HUES48 (cell line): Measurements from ENCODE around the gene SMCHD1.
A peak's percentile ranks its signal among the peaks of the same experiment; 100 is the strongest.

Experiments
- H3K27ac ChIP-seq: one replicate; pipeline ENCODE4 v1.7.0; 2013; ENCODE audit warnings: low read depth, low read length, inconsistent platforms
- H3K27me3 ChIP-seq: 2 replicates; pipeline ENCODE4 v1.6.1; 2013; ENCODE audit warnings: mild to moderate bottlenecking, low read length; ENCODE audit not compliant: control insufficient read depth, insufficient read depth
- H3K36me3 ChIP-seq: 2 replicates; pipeline ENCODE4 v1.6.1; 2013; ENCODE audit warnings: low read length; ENCODE audit not compliant: control insufficient read depth, insufficient read depth
- H3K4me1 ChIP-seq: 2 replicates; pipeline ENCODE4 v1.6.1; 2013; ENCODE audit warnings: mild to moderate bottlenecking, low read length; ENCODE audit not compliant: control insufficient read depth, insufficient read depth
- H3K4me3 ChIP-seq: 2 replicates; pipeline ENCODE4 v1.5.1; 2013; ENCODE audit warnings: mild to moderate bottlenecking, low read depth, low read length
- H3K9ac ChIP-seq: 2 replicates; pipeline ENCODE4 v1.6.1; 2013; ENCODE audit warnings: mild to moderate bottlenecking, low read depth, low read length, moderate library complexity
- H3K9me3 ChIP-seq: 2 replicates; pipeline ENCODE4 v1.6.1; 2013; ENCODE audit warnings: low read length; ENCODE audit not compliant: control insufficient read depth, insufficient read depth

SMCHD1 gene

GRCh38 chr18:2636126-2636631 lies 19.3 kb upstream of the SMCHD1 start:
- H3K9ac ChIP-seq: no peak overlapping the region
- no peaks in the 10 kb centered on the region for H3K27me3 ChIP-seq
- no peaks in the 10 kb centered on the region for H3K9me3 ChIP-seq
- no peak overlapping the region for H3K27ac ChIP-seq
- no peaks in the 10 kb centered on the region for H3K36me3 ChIP-seq
- no peak overlapping the region for H3K4me3 ChIP-seq
- no peaks in the 10 kb centered on the region for H3K4me1 ChIP-seq

- Histone ChIP-seq H3K9me3 (no peaks in the 10 kb centered on the region), H3K36me3 (no peaks in the 10 kb centered on the region), H3K9ac (no peak overlapping the region), H3K27me3 (no peaks in the 10 kb centered on the region), H3K4me3 (no peak overlapping the region), H3K27ac (no peak overlapping the region), H3K4me1 (no peaks in the 10 kb centered on the region)
Measured at GRCh38 chr18:2641638-2642037, 13.9 kb upstream of the SMCHD1 start.

DNA sequence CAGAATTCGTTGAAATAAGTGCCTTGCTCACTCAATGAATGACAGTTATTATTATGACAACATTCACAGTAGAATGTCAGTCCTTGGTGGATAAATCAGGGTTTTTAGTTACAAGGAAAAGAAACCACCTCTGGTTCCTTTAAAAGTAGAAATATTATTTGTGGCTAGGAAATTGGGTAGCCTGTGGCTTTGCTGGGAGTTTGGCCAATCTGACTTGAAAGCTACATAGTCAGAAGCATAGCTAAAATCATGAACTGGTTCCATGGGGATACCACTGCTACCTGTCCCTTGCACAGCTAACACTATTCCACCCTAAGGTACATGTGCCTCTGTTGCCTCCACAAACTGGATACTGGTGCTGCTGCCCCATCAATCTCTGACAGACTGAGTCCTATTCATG lies 12.8 kb upstream of the SMCHD1 start:
- Histone ChIP-seq H3K4me1 (no peaks in the 10 kb centered on the region), H3K27me3 (no peaks in the 10 kb centered on the region), H3K4me3 (no peak overlapping the region), H3K9me3 (no peaks in the 10 kb centered on the region), H3K27ac (no peak overlapping the region), H3K9ac (no peak overlapping the region), H3K36me3 (no peaks in the 10 kb centered on the region)

- Histone ChIP-seq H3K4me1 (no peaks in the 10 kb centered on the region), H3K9ac (no peak overlapping the region), H3K9me3 (no peaks in the 10 kb centered on the region), H3K27me3 (no peaks in the 10 kb centered on the region), H3K27ac (no peak overlapping the region), H3K36me3 (no peaks in the 10 kb centered on the region), H3K4me3 (no peak overlapping the region)
Measured at GRCh38 chr18:2644535-2644934, 11.0 kb upstream of the SMCHD1 start.

DNA sequence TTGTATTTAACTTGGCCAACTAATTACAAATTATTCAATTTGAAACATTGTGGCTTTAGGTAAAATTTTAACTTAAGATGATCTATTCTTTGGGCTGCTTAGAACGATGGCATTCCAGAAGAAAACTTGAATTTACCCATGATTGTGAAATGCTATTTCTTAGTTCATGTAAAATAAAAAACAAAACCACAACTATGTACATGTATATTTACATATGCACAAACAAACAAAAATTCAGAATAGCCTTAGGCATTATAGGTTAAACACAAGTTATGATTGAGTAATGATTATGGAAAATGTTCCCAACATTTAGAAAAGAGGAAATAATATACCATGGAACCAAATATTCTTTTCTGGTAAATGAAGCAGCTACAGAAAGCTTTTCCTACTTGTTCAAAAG lies 3.5 kb upstream of the SMCHD1 start:
- no peak overlapping the region for H3K27ac ChIP-seq

GRCh38 chr18:2653467-2653866 lies 2.1 kb upstream of the SMCHD1 start:
- Histone ChIP-seq H3K4me1 (peaks cover 25% of the 10 kb centered on the region), H3K27ac (no peak overlapping the region), H3K9me3 (no peaks in the 10 kb centered on the region), H3K36me3 (no peaks in the 10 kb centered on the region), H3K9ac (no peak overlapping the region), H3K4me3 (peak overlapping the region; percentile 89), H3K27me3 (peaks cover 48% of the 10 kb centered on the region)

More for the DNA sequence above, 3.5 kb upstream of the SMCHD1 start:
- Histone ChIP-seq H3K9me3 (no peaks in the 10 kb centered on the region), H3K4me1 (peaks cover 21% of the 10 kb centered on the region), H3K9ac (no peak overlapping the region), H3K4me3 (no peak overlapping the region), H3K27me3 (peaks cover 43% of the 10 kb centered on the region), H3K36me3 (no peaks in the 10 kb centered on the region)

- H3K36me3 ChIP-seq: no peaks in the 10 kb centered on the region
- H3K27ac ChIP-seq: no peak overlapping the region
- H3K9ac ChIP-seq: no peak overlapping the region; the same call in 1 of the 2 replicates
- H3K4me3 ChIP-seq: peak overlapping the region; percentile 89
- H3K4me1 ChIP-seq: peaks cover 25% of the 10 kb centered on the region
- H3K9me3 ChIP-seq: no peaks in the 10 kb centered on the region
- peaks cover 48% of the 10 kb centered on the region for H3K27me3 ChIP-seq
Measured at GRCh38 chr18:2654169-2654927, 1.2 kb upstream of the SMCHD1 start.

- Histone ChIP-seq H3K27ac (peak overlapping the region; percentile 94), H3K27me3 (peaks cover 48% of the 10 kb centered on the region)
Measured at GRCh38 chr18:2654928-2655177, 673 bp upstream of the SMCHD1 start.

GRCh38 chr18:2655954-2656236 lies 369 bp downstream of the SMCHD1 start:
- H3K9ac ChIP-seq: peak overlapping the region; percentile 81; the same call in 1 of the 2 replicates
- H3K36me3 ChIP-seq: no peaks in the 10 kb centered on the region
- H3K4me1 ChIP-seq: peaks cover 25% of the 10 kb centered on the region
- no peaks in the 10 kb centered on the region for H3K9me3 ChIP-seq
- peak overlapping the region; percentile 89 for H3K4me3 ChIP-seq
- peaks cover 41% of the 10 kb centered on the region for H3K27me3 ChIP-seq
- H3K27ac ChIP-seq: peak overlapping the region; percentile 94

More at GRCh38 chr18:2654928-2655177, 673 bp upstream of the SMCHD1 start:
- H3K9ac ChIP-seq: peak overlapping the region; percentile 85
- H3K4me1 ChIP-seq: peaks cover 25% of the 10 kb centered on the region
- no peaks in the 10 kb centered on the region for H3K36me3 ChIP-seq
- H3K9me3 ChIP-seq: no peaks in the 10 kb centered on the region
- H3K4me3 ChIP-seq: peak overlapping the region; percentile 89

GRCh38 chr18:2656237-2656980 lies 883 bp downstream of the SMCHD1 start:
- Histone ChIP-seq H3K27ac (peak overlapping the region; percentile 94), H3K9ac (peak overlapping the region; percentile 81; the same call in 1 of the 2 replicates), H3K4me1 (peaks cover 25% of the 10 kb centered on the region), H3K27me3 (peaks cover 41% of the 10 kb centered on the region), H3K4me3 (peak overlapping the region; percentile 89), H3K9me3 (no peaks in the 10 kb centered on the region), H3K36me3 (no peaks in the 10 kb centered on the region)

DNA sequence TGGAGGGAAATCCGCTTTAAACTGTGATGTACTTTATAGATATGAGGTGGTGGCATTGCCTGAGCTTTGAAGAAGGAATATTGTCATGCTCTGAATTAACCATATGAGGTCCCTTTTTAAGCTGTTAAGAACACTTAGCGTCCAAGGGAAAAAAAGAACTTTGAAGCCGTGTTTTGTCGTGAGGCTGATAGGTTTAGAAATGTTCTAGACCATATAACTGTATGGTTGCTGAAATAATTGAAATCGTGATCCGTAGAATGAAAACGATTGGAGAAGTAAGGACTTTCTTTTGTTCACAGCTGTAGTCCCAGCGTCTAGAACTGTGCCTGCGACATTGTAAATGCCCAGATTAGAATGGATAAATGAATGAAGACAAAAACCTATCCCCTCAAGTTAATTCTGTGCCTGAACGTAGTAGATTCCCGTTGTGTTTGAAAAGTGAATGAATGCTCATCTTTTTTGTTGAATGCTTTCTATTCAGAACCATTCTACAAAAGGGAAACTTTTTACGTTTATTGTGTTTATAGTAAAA lies 1.5 kb downstream of the SMCHD1 start:
- H3K4me1 ChIP-seq: peaks cover 25% of the 10 kb centered on the region
- H3K27me3 ChIP-seq: peaks cover 38% of the 10 kb centered on the region
- H3K27ac ChIP-seq: no peak overlapping the region
- H3K9me3 ChIP-seq: no peaks in the 10 kb centered on the region
- H3K36me3 ChIP-seq: no peaks in the 10 kb centered on the region
- peak overlapping the region; percentile 89 for H3K4me3 ChIP-seq
- 0 out of 2 replicates have a peak overlapping the region, but pooled peaks have one; percentile 3 for H3K9ac ChIP-seq
